Neural crest cell (in vitro differentiated cells): ENCODE measurements around the gene PLA2G4C. TPM values are rescaled to one million over a fixed set of nuclear protein-coding genes. Genes with fewer than 3 reads are reported as not detected.
"Not testable (repeated sequence)": the region's sequence is repeated elsewhere in the genome, so short reads cannot be mapped to it uniquely, and the experiment has no call there.

Experiments used
- DNase-seq: peaks from one replicate; pipeline ENCODE4 v3.0.0; 2021; ENCODE audit warnings: low read depth, mixed read lengths, low spot score
- H3K27ac Mint-ChIP-seq: one replicate; pipeline ENCODE4 v1.8.0; 2021; ENCODE audit warnings: mild to moderate bottlenecking, mixed read lengths; ENCODE audit not compliant: unreplicated experiment
- H3K27me3 Mint-ChIP-seq: 2 replicates; pipeline ENCODE4 v1.8.0; 2021; ENCODE audit warnings: low read depth, mild to moderate bottlenecking, mixed read lengths
- H3K36me3 Mint-ChIP-seq: 2 replicates; pipeline ENCODE4 v1.8.0; 2021; ENCODE audit warnings: low read depth, mild to moderate bottlenecking, mixed read lengths
- H3K4me1 Mint-ChIP-seq: 2 replicates; pipeline ENCODE4 v1.8.0; 2021; ENCODE audit warnings: mixed read lengths
- H3K4me3 Mint-ChIP-seq: one replicate; pipeline ENCODE4 v1.8.0; 2021; ENCODE audit warnings: mild to moderate bottlenecking, mixed read lengths
- H3K9me3 Mint-ChIP-seq: 2 replicates; pipeline ENCODE4 v1.8.0; 2021; ENCODE audit warnings: mixed read lengths
- CTCF ChIP-seq: fragments of 200-600 bp; sonication (generic); conservative IDR thresholded peaks from 2 replicates; pipeline ENCODE4 v1.5.0; 2021; ENCODE audit warnings: antibody characterized with exemption, mild to moderate bottlenecking
- total RNA-seq: library from RNA; stranded (reverse); gene quantifications from 2 replicates; pipeline ENCODE4 v1.2.1, GENCODE V29; 2021

The PLA2G4C gene
- total RNA-seq, 1 donor from 2014 or later = 2.0 TPM

- H3K27me3 Mint-ChIP-seq = peaks cover 4% of the 10 kb centered on the region
- H3K36me3 Mint-ChIP-seq = no peaks in the 10 kb centered on the region
- H3K4me1 Mint-ChIP-seq = no peaks in the 10 kb centered on the region
- no peak for DNase-seq
- peaks cover 3% of the 10 kb centered on the region for H3K9me3 Mint-ChIP-seq
- no peak overlapping the region for H3K4me3 Mint-ChIP-seq
- no peak for TF ChIP-seq CTCF
- no peak overlapping the region for H3K27ac Mint-ChIP-seq
These were observed 25.5 kb downstream of the PLA2G4C start for GRCh38 chr19:48085076-48085475.

GRCh38 chr19:48081106-48081505 lies 29.5 kb downstream of the PLA2G4C start:
- no peak overlapping the region for H3K4me3 Mint-ChIP-seq
- H3K36me3 Mint-ChIP-seq = no peaks in the 10 kb centered on the region
- H3K9me3 Mint-ChIP-seq = peaks cover 2% of the 10 kb centered on the region
- H3K27me3 Mint-ChIP-seq = peaks cover 8% of the 10 kb centered on the region
- DNase-seq = no peak
- TF ChIP-seq CTCF = no peak
- no peak overlapping the region for H3K27ac Mint-ChIP-seq
- H3K4me1 Mint-ChIP-seq = no peaks in the 10 kb centered on the region

- H3K9me3 Mint-ChIP-seq, H3K36me3 Mint-ChIP-seq, H3K27ac Mint-ChIP-seq, H3K27me3 Mint-ChIP-seq, H3K4me1 Mint-ChIP-seq, DNase-seq, H3K4me3 Mint-ChIP-seq: not testable (repeated sequence)
These were observed 40.3 kb downstream of the PLA2G4C start for GRCh38 chr19:48070177-48070769.

- Mint-ChIP-seq H3K9me3 (peaks cover 5% of the 10 kb centered on the region), H3K36me3 (no peaks in the 10 kb centered on the region), H3K4me3 (no peak overlapping the region), H3K4me1 (no peaks in the 10 kb centered on the region), H3K27me3 (peaks cover 2% of the 10 kb centered on the region), H3K27ac (no peak overlapping the region)
- no peak for DNase-seq
- no peak for TF ChIP-seq CTCF
These were observed 41.2 kb downstream of the PLA2G4C start for GRCh38 chr19:48069435-48069834.

GRCh38 chr19:48064509-48064908 lies 46.1 kb downstream of the PLA2G4C start:
- H3K9me3 Mint-ChIP-seq = peaks cover 3% of the 10 kb centered on the region
- no peak overlapping the region for H3K4me3 Mint-ChIP-seq
- H3K27ac Mint-ChIP-seq = no peak overlapping the region
- no peak for TF ChIP-seq CTCF
- H3K36me3 Mint-ChIP-seq = no peaks in the 10 kb centered on the region
- H3K4me1 Mint-ChIP-seq = no peaks in the 10 kb centered on the region
- peaks cover 14% of the 10 kb centered on the region for H3K27me3 Mint-ChIP-seq
- no peak for DNase-seq

- Mint-ChIP-seq H3K27me3 (peaks cover 14% of the 10 kb centered on the region), H3K4me3 (no peak overlapping the region), H3K27ac (no peak overlapping the region), H3K9me3 (peaks cover 3% of the 10 kb centered on the region), H3K36me3 (no peaks in the 10 kb centered on the region), H3K4me1 (no peaks in the 10 kb centered on the region)
- no peak for DNase-seq
- TF ChIP-seq CTCF = no peak
These were observed 48.9 kb downstream of the PLA2G4C start for GRCh38 chr19:48061401-48062344.
